NCI-H2227 (cell line): ENCODE data around the gene ZDHHC21.
"Not testable (repeated sequence)": the region's sequence is repeated elsewhere in the genome, so short reads cannot be mapped to it uniquely, and the experiment has no call there.

Source experiments
- DNase-seq: peaks from one replicate; lab custom pipeline; 2025; ENCODE audit not compliant: unreplicated experiment; lab: John Stamatoyannopoulos, UW

Gene ZDHHC21

DNA sequence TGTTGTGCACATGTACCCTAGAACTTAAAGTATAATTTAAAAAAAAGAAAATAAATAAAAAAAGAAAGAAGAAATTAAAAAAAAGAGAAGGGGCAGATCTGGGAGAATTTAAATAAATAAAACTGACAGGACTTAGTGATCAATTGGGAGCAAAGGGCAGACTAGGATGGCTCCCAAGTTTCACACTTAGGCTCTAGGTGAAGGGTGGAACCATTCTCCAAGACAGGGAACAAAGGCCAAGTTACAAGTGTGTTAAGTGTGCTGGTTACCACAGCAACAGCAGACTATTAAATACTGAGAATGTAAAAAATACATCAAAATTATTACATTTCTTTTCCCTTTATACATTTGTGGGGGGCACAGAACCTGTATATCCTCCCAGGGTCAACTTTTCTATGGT lies 7.1 kb downstream of the ZDHHC21 start:
- DNase-seq, result no peak

DNA sequence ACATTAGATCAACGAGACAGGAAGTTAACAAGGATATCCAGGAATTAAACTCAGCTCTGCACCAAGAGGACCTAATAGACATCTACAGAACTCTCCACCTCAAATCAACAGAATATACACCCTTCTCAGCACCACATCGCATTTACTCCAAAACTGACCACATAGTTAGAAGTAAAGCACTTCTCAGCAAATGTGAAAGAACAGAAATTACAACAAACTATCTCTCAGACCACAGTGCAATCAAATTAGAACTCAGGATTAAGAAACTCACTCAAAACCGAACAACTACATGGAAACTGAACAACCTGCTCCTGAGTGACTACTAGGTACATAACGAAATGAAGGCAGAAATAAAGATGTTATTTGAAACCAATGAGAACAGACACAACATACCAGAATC lies 10.6 kb downstream of the ZDHHC21 start:
- not testable (repeated sequence) for DNase-seq

DNA sequence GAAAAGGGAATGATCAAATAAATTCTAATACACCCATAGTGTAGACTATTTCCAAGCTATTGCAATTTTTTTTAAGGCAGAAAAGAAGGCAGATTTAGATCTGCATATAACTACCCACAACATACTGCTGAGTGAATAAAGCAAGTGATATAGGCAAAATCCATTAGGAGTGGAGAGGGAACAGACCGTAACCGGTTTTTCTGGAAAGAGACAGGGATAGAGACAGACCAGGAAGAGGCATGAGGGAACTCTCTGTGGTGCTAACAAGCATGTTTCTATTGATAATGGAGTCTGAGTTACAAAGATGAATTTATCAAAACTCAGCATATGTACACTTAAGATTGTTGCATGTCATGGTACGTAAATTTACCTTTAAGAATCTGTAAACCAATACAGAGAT lies 14.5 kb downstream of the ZDHHC21 start:
- DNase-seq, result no peak

DNA sequence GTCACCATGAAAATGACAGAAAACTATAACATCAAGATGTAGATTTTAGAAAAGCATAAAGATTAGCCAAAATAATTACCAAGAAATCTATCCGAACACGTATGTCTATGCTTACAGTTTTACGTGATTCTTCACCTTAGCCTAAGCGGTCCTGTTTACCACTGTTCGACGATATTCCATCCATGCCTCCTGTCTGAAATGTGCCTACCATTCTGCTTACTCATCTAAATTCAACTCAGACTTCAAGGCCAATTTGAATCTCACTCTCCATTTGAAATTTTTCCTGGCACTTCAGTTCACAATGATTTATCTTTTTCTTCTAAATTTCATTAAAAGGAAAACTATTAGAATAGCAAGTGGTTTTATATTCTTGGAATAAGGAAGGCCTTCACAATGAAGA lies 15.4 kb downstream of the ZDHHC21 start:
- DNase-seq, result no peak

DNA sequence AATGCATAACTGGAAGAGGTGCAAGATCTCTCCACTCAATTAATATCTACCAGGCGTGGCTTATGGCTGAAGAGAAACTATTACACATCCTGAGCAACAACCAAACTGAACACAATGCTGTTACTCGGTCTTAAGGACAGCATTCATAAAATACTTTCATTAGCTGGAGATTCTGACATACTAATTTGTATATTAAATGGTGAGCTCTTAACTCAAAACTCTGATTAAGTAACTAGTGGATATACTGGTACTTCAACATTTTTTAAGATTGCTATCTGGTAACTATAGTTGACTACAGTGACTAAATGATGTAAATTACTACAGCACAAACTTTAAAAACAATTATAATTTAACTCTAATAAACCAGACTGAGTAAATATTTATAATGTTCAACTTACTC lies 15.8 kb downstream of the ZDHHC21 start:
- no peak for DNase-seq

DNA sequence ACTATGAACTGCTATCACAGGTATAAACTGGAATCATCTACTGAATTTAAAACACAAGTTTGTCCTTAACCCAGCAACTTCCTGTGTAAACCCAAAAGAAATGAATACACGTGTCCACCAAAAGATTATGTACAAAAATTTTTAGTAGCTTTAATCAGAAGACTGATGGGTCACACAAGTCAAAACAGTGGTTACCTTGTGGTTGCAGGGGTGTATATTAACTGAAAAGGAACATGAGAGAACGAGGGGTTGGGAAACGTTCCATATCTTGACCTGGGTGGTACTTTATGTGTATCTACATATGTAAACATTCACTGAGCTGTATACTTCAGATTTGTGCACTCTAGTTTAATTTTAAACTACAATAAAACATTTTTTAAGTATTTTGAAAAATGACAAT lies 18.6 kb downstream of the ZDHHC21 start:
- DNase-seq, result no peak

DNA sequence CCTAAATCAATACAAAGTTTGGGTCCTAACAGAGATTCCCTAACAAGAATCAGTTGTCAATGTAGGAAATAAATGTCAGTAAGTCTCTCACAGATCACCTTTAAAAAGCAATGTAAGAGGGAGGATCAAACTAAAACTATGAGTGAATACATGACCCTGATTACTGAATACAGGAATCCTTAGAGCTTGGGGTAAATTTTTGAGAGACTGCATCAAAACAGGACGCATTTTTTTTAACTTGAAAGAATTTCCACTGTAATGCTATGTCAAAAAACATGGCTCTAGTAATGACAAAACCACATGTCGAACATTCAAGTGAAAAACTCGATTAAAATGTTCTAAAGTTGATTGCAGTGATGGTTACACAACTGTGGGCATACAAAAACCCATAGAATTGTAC lies 21.9 kb downstream of the ZDHHC21 start:
- no peak for DNase-seq

DNA sequence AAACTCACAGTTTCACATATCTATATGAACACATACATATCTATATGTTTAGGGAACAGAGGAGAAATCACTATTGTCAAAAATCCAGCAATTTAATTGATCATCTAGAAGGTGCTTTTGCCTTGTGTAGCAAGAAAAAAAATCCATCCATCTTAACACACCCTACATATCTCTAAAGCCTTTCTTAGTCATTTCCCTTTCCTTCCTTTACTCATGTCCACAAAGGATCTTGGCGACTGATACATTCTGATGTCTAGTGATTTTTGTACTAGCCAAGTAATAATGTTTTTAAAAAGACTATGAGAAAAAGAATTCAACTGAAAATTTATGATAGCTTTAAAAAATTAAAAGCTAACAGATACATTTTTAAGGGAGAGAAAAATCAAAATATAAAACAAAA lies 22.5 kb downstream of the ZDHHC21 start:
- no peak for DNase-seq

DNA sequence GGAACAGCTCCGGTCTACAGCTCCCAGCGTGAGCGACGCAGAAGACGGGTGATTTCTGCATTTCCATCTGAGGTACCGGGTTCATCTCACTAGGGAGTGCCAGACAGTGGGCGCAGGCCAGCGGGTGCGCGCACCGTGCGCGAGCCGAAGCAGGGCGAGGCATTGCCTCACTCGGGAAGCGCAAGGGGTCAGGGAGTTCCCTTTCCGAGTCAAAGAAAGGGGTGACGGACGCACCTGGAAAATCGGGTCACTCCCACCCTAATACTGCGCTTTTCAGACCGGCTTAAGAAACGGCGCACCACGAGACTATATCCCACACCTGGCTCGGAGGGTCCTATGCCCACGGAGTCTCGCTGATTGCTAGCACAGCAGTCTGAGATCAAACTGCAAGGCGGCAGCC lies 29.2 kb downstream of the ZDHHC21 start:
- DNase-seq, result not testable (repeated sequence)

DNA sequence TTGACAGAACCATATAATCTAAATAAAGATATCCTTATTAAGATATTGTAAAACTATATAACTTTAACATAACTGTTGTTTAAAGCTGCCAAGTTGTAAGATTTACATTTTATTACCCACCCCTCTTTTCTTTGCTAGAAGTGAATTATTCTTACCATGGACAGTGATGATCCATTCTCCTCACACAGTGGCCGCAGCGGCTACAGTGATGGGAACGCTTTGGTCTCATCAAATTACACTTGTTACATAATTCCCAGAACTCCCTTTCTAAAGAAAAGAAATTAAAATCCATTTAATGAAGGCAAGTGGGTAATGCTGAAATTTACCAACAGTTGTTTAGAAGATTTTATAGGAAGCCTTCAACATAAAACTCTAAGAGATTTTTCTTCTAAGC lies 31.2 kb downstream of the ZDHHC21 start:
- DNase-seq, result no peak

DNA sequence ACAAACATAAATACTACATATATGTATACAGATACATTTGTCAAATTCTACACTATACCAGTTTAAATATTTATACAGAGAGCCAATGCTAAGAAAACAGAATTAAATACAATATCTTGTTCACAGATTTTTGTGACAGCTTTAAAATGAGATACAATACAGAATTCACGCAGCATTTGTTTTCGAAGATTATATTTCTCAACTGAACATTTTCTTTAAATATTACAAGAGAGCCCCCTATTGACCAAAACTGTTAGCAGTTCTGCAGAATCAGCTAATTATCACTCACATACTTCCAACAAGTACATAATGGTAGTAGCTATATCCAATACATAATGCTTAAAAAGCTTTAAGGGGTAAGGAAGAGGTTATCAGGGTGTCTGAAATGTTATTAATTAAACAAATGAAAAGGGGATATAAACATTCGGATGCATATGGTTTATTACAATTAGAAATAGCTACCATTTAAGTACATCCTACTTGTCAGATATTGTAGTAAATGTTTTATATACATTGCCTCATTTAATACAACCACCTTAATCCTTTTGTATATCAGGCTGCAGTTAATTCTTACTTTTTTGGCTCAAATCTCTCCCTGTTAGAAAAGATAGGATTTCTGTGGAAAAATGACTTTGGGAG lies 31.7 kb downstream of the ZDHHC21 start:
- peak; percentile 59 for DNase-seq

DNA sequence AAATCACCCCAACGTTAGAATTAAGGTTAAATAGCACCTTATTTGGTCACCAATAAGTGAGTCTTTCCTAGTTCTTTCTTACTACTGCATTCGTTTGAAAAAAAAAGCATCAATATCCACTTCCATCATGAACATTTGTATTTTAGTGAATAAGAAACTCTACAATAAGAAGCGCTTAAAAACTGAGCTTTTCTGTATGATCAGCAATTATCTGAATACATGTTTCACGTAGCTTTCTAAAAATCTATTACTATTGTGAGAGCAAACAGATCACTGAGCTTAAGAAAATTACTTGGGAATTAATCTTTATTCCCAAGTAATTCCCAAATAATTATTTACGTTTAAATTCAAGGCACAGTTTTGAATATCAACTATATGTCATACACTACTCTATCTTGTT lies 32.5 kb downstream of the ZDHHC21 start:
- DNase-seq, result no peak

DNA sequence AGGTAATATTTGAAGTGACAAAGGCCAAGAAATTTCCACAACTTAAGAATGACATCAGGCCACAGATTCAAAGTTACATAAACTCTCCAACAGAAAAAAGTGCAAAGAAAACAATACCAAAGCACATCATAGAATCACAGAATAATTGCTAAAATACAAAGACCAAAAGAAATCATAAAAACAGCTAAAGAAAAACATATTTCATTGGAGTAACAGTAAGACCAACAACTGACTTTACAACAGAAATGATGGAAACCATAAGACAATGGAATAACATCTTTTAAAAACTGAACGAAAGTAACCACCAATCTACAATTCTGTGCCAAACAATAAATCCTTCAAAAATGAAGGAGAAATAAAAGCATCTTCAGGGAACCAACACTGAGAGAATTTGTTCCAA lies 38.3 kb downstream of the ZDHHC21 start:
- DNase-seq, result no peak

DNA sequence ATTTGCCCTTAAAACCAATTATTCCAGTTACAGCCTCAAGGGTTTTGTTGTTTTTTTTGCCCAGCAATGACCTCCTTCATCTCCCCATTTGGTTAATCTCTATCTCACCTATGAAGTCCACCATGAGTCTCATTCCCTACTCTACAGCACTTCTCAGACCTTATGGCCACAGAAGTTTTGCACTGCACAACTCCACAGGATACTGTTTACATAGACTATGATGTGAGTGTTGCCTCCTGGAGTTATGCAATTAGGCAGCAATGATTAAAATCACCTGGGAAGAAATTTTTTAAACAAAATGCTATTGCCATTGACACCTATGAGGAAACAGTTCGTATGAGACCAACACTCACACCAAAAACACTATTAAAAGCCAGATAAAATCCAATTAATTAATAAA lies 39.7 kb downstream of the ZDHHC21 start:
- DNase-seq, result no peak

DNA sequence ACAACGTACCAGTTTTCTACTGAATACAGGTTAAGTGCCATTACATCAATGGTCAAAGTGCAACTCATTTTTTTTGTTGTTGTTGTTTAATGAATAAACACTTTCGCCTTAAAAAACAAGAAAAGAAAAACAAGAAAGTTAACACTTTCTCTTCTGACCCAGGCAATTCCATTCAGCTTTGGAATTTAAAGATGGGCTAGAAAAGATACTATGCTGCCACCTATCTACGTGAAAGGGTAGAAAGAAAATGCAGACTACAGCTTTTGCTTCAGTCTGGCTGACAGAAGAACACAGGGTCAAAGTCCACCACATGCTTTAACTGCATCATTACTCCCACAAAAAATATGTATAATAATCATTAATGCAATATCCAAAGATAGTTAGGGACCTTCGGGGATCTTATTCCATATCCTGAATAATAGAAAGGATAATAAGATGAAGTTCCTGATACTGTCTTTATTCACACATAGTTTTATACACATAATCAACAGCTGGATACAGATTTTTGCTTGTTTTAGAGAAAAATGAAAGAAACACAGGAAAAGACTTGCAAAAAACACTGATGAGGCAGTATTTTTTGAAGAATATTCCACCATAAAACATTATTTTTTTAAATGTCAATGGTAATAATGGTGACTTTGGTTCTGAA lies 40.4 kb downstream of the ZDHHC21 start:
- peak; percentile 17 for DNase-seq

DNA sequence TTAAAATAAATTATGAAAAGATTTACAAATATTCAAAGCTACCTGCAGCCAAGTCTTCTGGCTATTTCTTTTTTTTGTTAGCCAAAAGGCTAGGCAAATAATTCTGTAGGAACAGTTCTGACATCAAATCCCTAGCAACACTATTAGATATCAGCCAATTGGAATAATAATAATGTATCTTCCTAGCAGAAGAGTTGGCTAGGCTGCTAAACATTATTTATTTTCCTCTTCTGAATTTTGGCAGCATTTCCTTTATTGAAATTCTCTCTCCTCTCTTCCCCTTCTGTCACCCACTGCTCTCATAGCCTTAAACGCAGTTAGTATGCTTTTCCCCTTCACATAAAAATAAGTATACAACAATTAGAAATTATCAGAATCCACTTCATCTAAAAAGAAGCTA lies 42.6 kb downstream of the ZDHHC21 start:
- no peak for DNase-seq

DNA sequence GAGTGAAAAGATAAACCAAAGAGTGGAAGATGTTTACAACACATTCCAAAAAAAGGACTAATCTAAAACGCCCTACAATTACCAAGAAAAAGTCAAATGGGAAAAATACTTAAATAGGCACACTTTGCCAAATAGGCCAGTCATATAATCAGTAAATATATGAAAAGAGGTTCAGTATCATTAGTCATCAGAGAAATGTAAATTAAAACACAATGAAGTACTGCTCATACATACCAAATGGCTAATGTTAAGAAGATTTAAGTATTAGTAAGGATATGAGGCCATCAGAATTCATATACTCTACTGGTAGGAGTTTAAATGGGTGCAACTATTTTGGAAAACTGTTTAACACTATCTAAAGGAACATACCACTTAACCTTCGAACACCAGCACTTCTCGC lies 47.6 kb downstream of the ZDHHC21 start:
- no peak for DNase-seq

DNA sequence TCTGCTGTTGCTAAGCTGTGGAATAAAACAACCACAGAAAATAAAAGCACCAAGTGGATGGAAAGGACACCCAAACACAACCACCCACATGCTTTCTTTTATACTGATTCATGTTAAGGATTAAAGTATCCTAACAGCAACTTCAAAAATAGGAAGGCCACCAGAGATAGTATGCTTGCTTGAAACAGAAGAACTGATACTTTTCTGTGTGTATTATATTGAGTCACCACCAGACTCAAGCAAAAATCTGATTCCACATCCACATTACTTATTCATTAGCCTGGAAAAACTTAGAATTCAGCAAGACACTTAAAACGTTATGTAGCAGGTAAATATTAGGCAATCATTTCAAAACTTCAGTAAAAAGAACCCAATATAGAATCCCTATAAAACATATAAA lies 52.3 kb downstream of the ZDHHC21 start:
- DNase-seq, result no peak

DNA sequence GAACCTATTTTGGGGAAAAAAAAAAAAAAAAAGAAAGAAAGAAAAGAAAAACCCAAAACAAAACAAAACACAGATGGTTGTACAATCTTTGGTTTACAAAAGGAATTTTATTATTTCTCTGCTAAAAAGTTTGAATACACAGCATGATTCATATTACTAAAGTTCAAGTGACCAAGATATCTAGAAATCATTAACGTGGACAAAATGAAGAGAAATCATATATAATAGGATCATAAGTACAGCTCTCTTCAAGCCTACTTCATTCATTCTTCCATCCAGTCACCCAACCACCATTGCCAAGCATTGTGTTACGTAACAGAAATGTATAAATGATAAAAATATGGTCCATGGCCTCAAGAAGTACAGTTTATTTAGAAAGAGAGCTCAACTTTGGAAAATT lies 52.9 kb downstream of the ZDHHC21 start:
- no peak for DNase-seq

DNA sequence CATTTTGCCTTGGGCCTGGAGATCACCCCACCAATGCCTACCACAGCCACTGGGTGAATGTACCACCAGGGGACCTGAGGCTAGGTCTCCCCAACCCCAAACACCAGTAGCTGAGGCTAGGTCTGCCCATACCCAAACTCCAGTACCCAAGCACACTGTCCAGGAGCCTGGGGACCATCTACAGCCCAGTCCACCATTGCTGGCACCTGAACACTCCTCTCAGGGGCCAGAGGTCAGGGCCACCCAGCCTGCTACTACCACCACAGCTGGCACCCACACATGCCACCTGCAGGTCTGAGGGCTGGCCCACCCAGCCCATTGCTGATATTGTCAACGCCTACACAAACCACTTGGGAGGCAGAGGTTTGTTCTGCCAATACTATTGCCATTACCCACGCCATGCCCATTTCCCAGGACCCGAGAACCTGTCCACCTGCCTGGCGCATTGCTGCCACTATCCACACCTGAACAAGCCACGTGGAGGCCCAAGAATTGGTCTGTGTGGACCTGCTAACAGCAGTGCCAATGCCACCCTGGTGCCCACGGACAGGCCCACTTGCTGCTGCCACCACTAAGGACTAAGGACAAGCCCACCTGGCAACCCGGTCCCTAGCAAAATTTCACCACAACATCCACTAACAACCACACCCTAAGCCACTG lies 59.2 kb downstream of the ZDHHC21 start:
- no peak for DNase-seq

DNA sequence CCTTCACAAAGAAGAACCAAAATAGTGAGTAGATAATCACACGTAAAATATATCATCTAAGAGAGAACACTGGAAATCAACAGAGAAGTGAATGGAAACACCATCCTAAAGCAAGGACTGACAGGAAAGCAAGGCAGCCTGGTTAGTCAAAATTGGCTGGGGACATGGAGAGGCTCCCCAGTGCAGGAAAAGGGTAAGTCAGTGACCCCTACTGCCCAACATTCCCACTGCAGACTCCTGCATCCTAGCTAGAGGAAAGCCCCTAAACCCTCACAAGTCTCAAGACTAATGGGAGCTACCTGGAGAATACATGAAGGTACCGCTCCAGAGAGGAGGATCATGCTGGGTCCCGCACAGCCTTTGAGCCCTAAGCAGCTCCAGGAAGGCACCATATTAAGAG lies 60.1 kb downstream of the ZDHHC21 start:
- no peak for DNase-seq

DNA sequence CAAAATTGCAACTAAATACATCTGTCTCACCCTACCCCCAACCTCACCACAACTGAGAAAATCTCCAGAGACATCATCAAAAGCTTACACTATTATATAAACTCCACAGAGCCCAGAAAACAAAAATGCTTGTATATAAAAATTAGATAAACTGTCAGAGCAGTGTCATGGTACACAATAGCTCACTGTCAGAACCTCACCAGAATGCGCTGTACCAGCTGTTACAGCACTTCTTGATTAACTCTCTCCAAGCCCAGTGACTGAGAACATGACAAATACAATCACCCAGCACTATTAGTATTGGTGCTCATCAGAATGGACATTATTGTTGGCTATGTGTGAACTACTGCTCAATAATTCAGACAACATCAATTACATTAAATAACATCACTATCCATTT lies 65.7 kb downstream of the ZDHHC21 start:
- no peak for DNase-seq
